Motor neuron (in vitro differentiated cells): Measurements from ENCODE around the gene KIF26A. TPM values are rescaled to one million over a fixed set of nuclear protein-coding genes. Genes with fewer than 3 reads are reported as not detected.

Experiments
- ATAC-seq, 8 experiments: fragments of 200-7000 bp; cut with Tn5 transposase; replicated peaks in 6 of 8; 2 replicates each; pipeline ENCODE4 v1.8.0; 2021; ENCODE audit warnings: mild to moderate bottlenecking in 8 of 8, moderate library complexity in 8 of 8
- H3K27ac ChIP-seq, 2 donors: fragments of 250-450 bp; sonication (Bioruptor Pico); 2 replicates each; pipeline ENCODE4 v1.9.0; 2021; ENCODE audit warnings: antibody characterized with exemption in 2 of 2, mild to moderate bottlenecking in 2 of 2, moderate library complexity in 1 of 2
- H3K4me1 ChIP-seq, 2 donors: fragments of 250-450 bp; sonication (Bioruptor Pico); replicated peaks in 1 of 2; 2 replicates each; pipeline ENCODE4 v1.6.1; 2021; ENCODE audit warnings: antibody characterized with exemption in 2 of 2, mild to moderate bottlenecking in 2 of 2, moderate library complexity in 1 of 2
- H3K4me3 ChIP-seq, 5 donors: fragments of 250-450 bp; sonication (Bioruptor Pico); 2 replicates each; pipeline ENCODE4 v1.9.0; 2021; ENCODE audit warnings: antibody characterized with exemption in 5 of 5, mild to moderate bottlenecking in 5 of 5, moderate library complexity in 4 of 5
- WGBS, 10 experiments: fragments of 450-650 bp; shearing (Covaris generic); methylation state at CpG; one replicate each; pipeline ENCODE4 v1.0.0; 2022; 5-methylcytosine and 5-hydroxymethylcytosine counted together
- in situ Hi-C, 9 experiments: fragments of 400-800 bp; cut with MboI; loops; one replicate each; pipeline ENCODE4 v1.15.0; 2021; ENCODE audit warnings: low sequenced_read_pairs in 9 of 9, low pct_unique_long_range_greater_than_20kb in 2 of 9; ENCODE audit not compliant: unreplicated experiment in 9 of 9
- total RNA-seq, 8 experiments: library from RNA; unstranded; fragments of 300-600 nt; gene quantifications; 2 replicates each; pipeline versions ENCODE4 v1.2.3 to v1.2.4, GENCODE V29; 2022

The KIF26A gene
- total RNA-seq, 8 experiments from 2014 or later = 0.20 to 14.2 (median 8.2) TPM

GRCh38 chr14:104187931-104188726 is 49.7 kb downstream of the KIF26A start:
- Histone ChIP-seq H3K4me1 (peaks cover 6 to 12% of the 10 kb centered on the region in 2 donors), H3K27ac (no peak overlapping the region), H3K4me3 (no peak overlapping the region)
- in situ Hi-C loops = no loop called here
- WGBS, 10 experiments = 20% methylated on average over 2 of the region's 27 CpGs; no CpG with 5 or more reads in 9 of the 10 experiments
- ATAC-seq = peak in 1 of 8 experiments; percentile 32

- H3K27ac ChIP-seq = no peak overlapping the region
- peak in 2 of 8 experiments; percentile 14 to 15 for ATAC-seq
- peaks cover 6 to 13% of the 10 kb centered on the region in 2 donors for H3K4me1 ChIP-seq
- 50 to 88% (median 72%) methylated on average over 1 to 5 of the region's 15 CpGs; no CpG with 5 or more reads in 6 of the 10 experiments for WGBS, 10 experiments
- in situ Hi-C loops = no loop called here
- no peak overlapping the region for H3K4me3 ChIP-seq
Observed at GRCh38 chr14:104188727-104189400, 50.5 kb downstream of the KIF26A start.

- Histone ChIP-seq H3K4me1 (peaks cover 6 to 15% of the 10 kb centered on the region in 2 donors), H3K4me3 (no peak overlapping the region), H3K27ac (no peak overlapping the region)
- in situ Hi-C loops = no loop called here
- ATAC-seq = no peak
- 93 to 94% methylated on average over 3 to 5 of the region's 24 CpGs; no CpG with 5 or more reads in 8 of the 10 experiments for WGBS, 10 experiments
Observed at GRCh38 chr14:104189629-104190335, 51.4 kb downstream of the KIF26A start.

- H3K27ac ChIP-seq = no peak overlapping the region
- in situ Hi-C loops = no loop called here
- no peak for ATAC-seq
- H3K4me1 ChIP-seq = peaks cover 6 to 16% of the 10 kb centered on the region in 2 donors
- WGBS, 10 experiments = 88% methylated on average over 1 of the region's 12 CpGs; no CpG with 5 or more reads in 9 of the 10 experiments
- H3K4me3 ChIP-seq = no peak overlapping the region
Observed at GRCh38 chr14:104190396-104191000, 52.1 kb downstream of the KIF26A start.

GRCh38 chr14:104191409-104191997 is 53.1 kb downstream of the KIF26A start:
- ATAC-seq = peak in 1 of 8 experiments; percentile 3
- 35 to 100% (median 68%) methylated on average over 2 to 10 of the region's 21 CpGs; no CpG with 5 or more reads in 4 of the 10 experiments for WGBS, 10 experiments
- Histone ChIP-seq H3K4me1 (peaks cover 16 to 26% of the 10 kb centered on the region in 2 donors), H3K4me3 (no peak overlapping the region), H3K27ac (no peak overlapping the region)
- in situ Hi-C loops = no loop called here

GRCh38 chr14:104192146-104192882 is 53.9 kb downstream of the KIF26A start:
- Histone ChIP-seq H3K4me3 (no peak overlapping the region), H3K27ac (no peak overlapping the region), H3K4me1 (peaks cover 24 to 32% of the 10 kb centered on the region in 2 donors)
- ATAC-seq = no peak
- in situ Hi-C loops = no loop called here
- WGBS, 10 experiments = 0 to 75% (median 58%) methylated on average over 2 to 5 of the region's 20 CpGs; no CpG with 5 or more reads in 6 of the 10 experiments

- in situ Hi-C loops = no loop called here
- H3K4me1 ChIP-seq = peaks cover 24 to 32% of the 10 kb centered on the region in 2 donors
- no peak overlapping the region for H3K4me3 ChIP-seq
- ATAC-seq = no peak
- no peak overlapping the region for H3K27ac ChIP-seq
- 100% methylated on average over 2 of the region's 10 CpGs; no CpG with 5 or more reads in 9 of the 10 experiments for WGBS, 10 experiments
Observed at GRCh38 chr14:104192883-104193245, 54.5 kb downstream of the KIF26A start.

GRCh38 chr14:104194016-104194415 is 55.6 kb downstream of the KIF26A start:
- 60 to 75% methylated on average over 1 to 5 of the region's 14 CpGs; no CpG with 5 or more reads in 8 of the 10 experiments for WGBS, 10 experiments
- Histone ChIP-seq H3K4me1 (peaks cover 26 to 32% of the 10 kb centered on the region in 2 donors), H3K27ac (no peak overlapping the region), H3K4me3 (no peak overlapping the region)
- no peak for ATAC-seq
- in situ Hi-C loops = no loop called here

- Histone ChIP-seq H3K27ac (no peak overlapping the region), H3K4me3 (no peak overlapping the region), H3K4me1 (peaks cover 34 to 39% of the 10 kb centered on the region in 2 donors)
- 0 to 100% (median 10%) methylated on average over 1 of the region's 11 CpGs; no CpG with 5 or more reads in 6 of the 10 experiments for WGBS, 10 experiments
- ATAC-seq = no peak
- in situ Hi-C loops = no loop called here
Observed at GRCh38 chr14:104194716-104195115, 56.3 kb downstream of the KIF26A start.

- Histone ChIP-seq H3K27ac (peak overlapping the region in 1 of 2 donors; percentile 56), H3K4me1 (peaks cover 40 to 45% of the 10 kb centered on the region in 2 donors), H3K4me3 (no peak overlapping the region)
- no peak for ATAC-seq
- WGBS, 10 experiments = 85 to 95% (median 91%) methylated on average over 4 to 7 of the region's 16 CpGs; no CpG with 5 or more reads in 7 of the 10 experiments
- in situ Hi-C loops = no loop called here
Observed at GRCh38 chr14:104195361-104195760, 57.0 kb downstream of the KIF26A start.

GRCh38 chr14:104195878-104196277 is 57.5 kb downstream of the KIF26A start:
- in situ Hi-C loops = no loop called here
- peak overlapping the region in 1 of 2 donors; percentile 56 for H3K27ac ChIP-seq
- no peak overlapping the region for H3K4me3 ChIP-seq
- peak in 5 of 8 experiments; percentile 71 to 82 (median 79) for ATAC-seq
- WGBS, 10 experiments = 0 to 33% (median 15%) methylated on average over 2 to 9 of the region's 17 CpGs; no CpG with 5 or more reads in 2 of the 10 experiments
- peaks cover 45 to 50% of the 10 kb centered on the region in 2 donors for H3K4me1 ChIP-seq
